Cardiac muscle cell (in vitro differentiated cells and primary cell): ENCODE data around the gene DONSON. TPM values are rescaled to one million over a fixed set of nuclear protein-coding genes. Genes with fewer than 3 reads are reported as not detected.

Source experiments
- DNase-seq, 2 donors: peaks; one replicate each; pipeline versions ENCODE4 v3.0.0 to v3.0.0-alpha.2; 2010 to 2017; ENCODE audit warnings: low read depth in 1 of 2, low spot score in 1 of 2
- H3K27ac ChIP-seq: fragments of 200-600 bp; sonication (generic); 2 replicates; pipeline ENCODE4 v1.5.1; 2016
- H3K27me3 ChIP-seq: fragments of 200-600 bp; sonication (generic); 2 replicates; pipeline ENCODE4 v1.6.0; 2016; ENCODE audit warnings: control low read depth
- H3K36me3 ChIP-seq: fragments of 200-600 bp; sonication (generic); 2 replicates; pipeline ENCODE4 v1.5.1; 2016; ENCODE audit warnings: control low read depth
- H3K4me1 ChIP-seq: fragments of 200-600 bp; sonication (generic); 2 replicates; pipeline ENCODE4 v1.8.1; 2017; ENCODE audit warnings: low read depth, mild to moderate bottlenecking, mixed run types
- H3K4me3 ChIP-seq: fragments of 200-600 bp; sonication (generic); 2 replicates; pipeline ENCODE4 v1.5.1; 2016; ENCODE audit warnings: mild to moderate bottlenecking
- H3K9me3 ChIP-seq: fragments of 200-600 bp; sonication (generic); 2 replicates; pipeline ENCODE4 v1.5.1; 2017; ENCODE audit warnings: low read depth, mild to moderate bottlenecking, control low read depth
- polyA plus RNA-seq: library from polyadenylated mRNA; unstranded; fragments of >200 nt; fragmentation: Nextera tagmentation; extraction: Ambion mirVana; gene quantifications from 2 replicates; pipeline ENCODE4 v1.2.1, GENCODE V29; 2016
- total RNA-seq: library from RNA; depleted of rRNA; stranded (reverse); fragments of >200 nt; gene quantifications from 2 replicates; pipeline ENCODE4 v1.2.3, GENCODE V29; 2016
- TF ChIP-seq, protein P1 (sequence below): IDR thresholded peaks from 2 replicates; pipeline ENCODE4 v1.5.1; 2012; ENCODE audit warnings: low read depth, mild to moderate bottlenecking, low read length

DONSON gene
- total and polyA plus RNA-seq, 2 experiments from 2014 or later, result 25.2 to 38.5 TPM

DNA sequence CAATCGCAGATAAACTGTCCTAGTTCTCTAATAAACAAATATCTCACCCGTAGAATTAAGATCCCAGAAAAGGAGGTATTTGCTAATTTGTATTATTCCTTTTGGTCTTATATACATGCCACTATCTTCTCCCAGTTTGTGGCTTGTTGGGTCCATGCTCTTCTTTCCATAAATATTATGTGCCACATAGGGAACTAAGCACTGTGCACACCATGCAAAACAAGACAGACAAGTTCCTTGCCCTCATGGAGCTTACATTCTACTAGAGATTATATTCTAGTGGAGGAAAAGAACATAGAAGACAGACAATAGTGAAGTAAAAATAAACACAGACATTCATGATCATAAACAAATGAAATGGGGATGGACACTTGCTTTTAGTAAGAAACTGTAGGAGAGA lies 51.3 kb downstream of the DONSON start:
- no peaks in the 10 kb centered on the region for H3K4me1 ChIP-seq
- H3K36me3 ChIP-seq, result peaks cover 45% of the 10 kb centered on the region
- TF ChIP-seq, protein P1, sequence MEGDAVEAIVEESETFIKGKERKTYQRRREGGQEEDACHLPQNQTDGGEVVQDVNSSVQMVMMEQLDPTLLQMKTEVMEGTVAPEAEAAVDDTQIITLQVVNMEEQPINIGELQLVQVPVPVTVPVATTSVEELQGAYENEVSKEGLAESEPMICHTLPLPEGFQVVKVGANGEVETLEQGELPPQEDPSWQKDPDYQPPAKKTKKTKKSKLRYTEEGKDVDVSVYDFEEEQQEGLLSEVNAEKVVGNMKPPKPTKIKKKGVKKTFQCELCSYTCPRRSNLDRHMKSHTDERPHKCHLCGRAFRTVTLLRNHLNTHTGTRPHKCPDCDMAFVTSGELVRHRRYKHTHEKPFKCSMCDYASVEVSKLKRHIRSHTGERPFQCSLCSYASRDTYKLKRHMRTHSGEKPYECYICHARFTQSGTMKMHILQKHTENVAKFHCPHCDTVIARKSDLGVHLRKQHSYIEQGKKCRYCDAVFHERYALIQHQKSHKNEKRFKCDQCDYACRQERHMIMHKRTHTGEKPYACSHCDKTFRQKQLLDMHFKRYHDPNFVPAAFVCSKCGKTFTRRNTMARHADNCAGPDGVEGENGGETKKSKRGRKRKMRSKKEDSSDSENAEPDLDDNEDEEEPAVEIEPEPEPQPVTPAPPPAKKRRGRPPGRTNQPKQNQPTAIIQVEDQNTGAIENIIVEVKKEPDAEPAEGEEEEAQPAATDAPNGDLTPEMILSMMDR, result no peak
- no peaks in the 10 kb centered on the region for H3K27me3 ChIP-seq
- no peak for DNase-seq
- H3K27ac ChIP-seq, result no peak overlapping the region
- no peak overlapping the region for H3K4me3 ChIP-seq
- no peaks in the 10 kb centered on the region for H3K9me3 ChIP-seq

DNA sequence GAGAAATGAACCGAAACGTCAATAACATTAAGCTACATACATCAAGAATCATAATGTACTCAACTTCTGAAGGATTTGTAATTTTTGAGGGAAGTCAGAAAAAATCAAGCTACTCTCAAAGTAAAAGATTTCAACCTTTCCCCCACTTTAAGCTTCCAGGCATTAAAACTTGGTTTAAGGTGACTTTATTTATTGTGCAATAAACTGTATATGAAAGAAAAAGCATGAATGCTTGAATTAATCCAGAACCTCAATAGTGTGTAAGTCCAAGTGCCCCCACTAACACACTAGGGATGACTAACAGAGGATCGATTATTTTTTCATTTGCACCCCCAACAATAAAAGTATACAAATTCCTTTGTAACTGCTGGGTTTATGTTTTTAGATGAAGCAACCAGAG lies 57.5 kb downstream of the DONSON start:
- no peak for DNase-seq
- H3K27ac ChIP-seq, result no peak overlapping the region
- TF ChIP-seq, protein P1, result no peak
- H3K9me3 ChIP-seq, result no peaks in the 10 kb centered on the region
- no peaks in the 10 kb centered on the region for H3K27me3 ChIP-seq
- no peaks in the 10 kb centered on the region for H3K4me1 ChIP-seq
- H3K4me3 ChIP-seq, result no peak overlapping the region
- H3K36me3 ChIP-seq, result peaks cover 69% of the 10 kb centered on the region

Other genes with a start within 250 kb of the DONSON start
- 36.8 and 47.2 TPM in 2 replicates for gene IFNGR2, start 185.3 kb downstream of the DONSON start, total RNA-seq
- gene IFNGR2, start 185.3 kb downstream of the DONSON start, polyA plus RNA-seq, result 64.6 and 87.6 TPM in 2 replicates
- 50.2 and 100 TPM in 2 replicates for gene TMEM50B, start 108.7 kb downstream of the DONSON start, total RNA-seq
- 85.0 and 138 TPM in 2 replicates for gene TMEM50B, start 108.7 kb downstream of the DONSON start, polyA plus RNA-seq
- gene DNAJC28, start 97.0 kb downstream of the DONSON start, total RNA-seq, result 1.8 and 2.3 TPM in 2 replicates
- gene DNAJC28, start 97.0 kb downstream of the DONSON start, polyA plus RNA-seq, result 4.8 and 6.6 TPM in 2 replicates
- 71.7 and 129 TPM in 2 replicates for gene GART, start 46.6 kb downstream of the DONSON start, total RNA-seq
- gene GART, start 46.6 kb downstream of the DONSON start, polyA plus RNA-seq, result 53.7 and 64.8 TPM in 2 replicates
- gene SON, start 45.6 kb downstream of the DONSON start, total RNA-seq, result 88.0 and 161 TPM in 2 replicates
- gene SON, start 45.6 kb downstream of the DONSON start, polyA plus RNA-seq, result 314 and 389 TPM in 2 replicates
- 17.0 and 58.3 TPM in 2 replicates for gene CRYZL1, start 53.1 kb upstream of the DONSON start, total RNA-seq
- 58.1 and 79.4 TPM in 2 replicates for gene CRYZL1, start 53.1 kb upstream of the DONSON start, polyA plus RNA-seq
- 125 and 139 TPM in 2 replicates for gene ITSN1, start 53.8 kb upstream of the DONSON start, total RNA-seq
- gene ITSN1, start 53.8 kb upstream of the DONSON start, polyA plus RNA-seq, result 90.9 and 92.4 TPM in 2 replicates